ENCODE measurements around the gene RPGR. TPM values are rescaled to one million over a fixed set of nuclear protein-coding genes. Genes with fewer than 3 reads are reported as not detected.

RPGR gene
- total RNA-seq, 1 experiment from 2014 or later: 15.3 TPM

DNA sequence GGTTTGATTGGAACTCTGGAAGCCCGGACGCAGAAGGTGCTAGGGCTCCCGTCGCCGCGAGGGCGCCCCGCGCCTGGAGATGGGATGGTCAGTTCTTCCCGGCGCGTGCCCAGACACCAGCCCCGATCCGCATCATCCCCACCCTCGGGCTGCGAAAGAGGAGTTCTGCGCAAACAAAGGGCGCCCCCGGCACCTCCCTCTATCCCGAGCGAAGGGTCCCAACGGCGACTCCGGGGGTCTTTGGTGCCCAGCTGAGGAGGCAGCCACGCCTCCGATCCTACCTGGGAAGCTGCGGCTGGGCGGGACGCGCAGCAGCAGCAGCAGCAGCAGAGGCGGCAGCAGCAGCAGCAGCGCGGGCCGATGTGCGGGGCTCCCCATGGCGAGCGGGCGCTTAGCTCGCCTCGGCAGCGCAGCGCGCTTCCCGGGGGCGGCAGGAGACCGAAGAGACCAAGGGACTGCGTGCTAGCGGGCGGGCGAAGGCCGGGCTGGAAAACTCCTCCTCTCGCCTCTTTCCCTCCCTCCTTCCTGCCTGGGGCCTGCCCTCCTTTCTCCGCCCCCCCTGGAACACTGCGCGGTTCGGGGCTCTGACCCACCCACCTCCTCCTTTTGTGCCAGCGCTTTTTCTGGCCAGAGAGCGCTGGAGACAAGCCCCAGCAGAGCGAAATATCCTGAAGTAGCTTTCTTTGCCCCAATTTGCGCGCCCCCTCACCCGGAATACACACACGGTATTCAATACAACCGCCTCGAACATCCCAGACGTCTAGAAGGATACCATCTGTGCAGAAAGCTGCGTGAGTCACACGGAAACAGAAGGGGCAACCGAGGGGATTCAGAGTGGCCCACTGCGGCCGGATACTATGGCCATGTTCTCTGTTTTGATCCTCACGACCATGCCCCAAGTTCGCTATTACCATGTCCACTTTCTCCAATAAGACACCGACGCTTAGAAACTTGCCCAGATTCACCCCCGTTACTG lies 106.6 kb downstream of the RPGR start, which contains the start of gene SRPX:
Gene SRPX, minus strand, starts transcription at position 457 of the 976 bp plus-strand sequence. Its CDS starts 79 bp downstream, at position 378.
- in situ Hi-C loops (cut with HindIII; ENCODE audit: low pct_unique_long_range_greater_than_20kb, low sequenced_read_pairs): no loop called here
- DNase-seq (ENCODE audit: low read depth, low spot score): peak; percentile 52

DNA sequence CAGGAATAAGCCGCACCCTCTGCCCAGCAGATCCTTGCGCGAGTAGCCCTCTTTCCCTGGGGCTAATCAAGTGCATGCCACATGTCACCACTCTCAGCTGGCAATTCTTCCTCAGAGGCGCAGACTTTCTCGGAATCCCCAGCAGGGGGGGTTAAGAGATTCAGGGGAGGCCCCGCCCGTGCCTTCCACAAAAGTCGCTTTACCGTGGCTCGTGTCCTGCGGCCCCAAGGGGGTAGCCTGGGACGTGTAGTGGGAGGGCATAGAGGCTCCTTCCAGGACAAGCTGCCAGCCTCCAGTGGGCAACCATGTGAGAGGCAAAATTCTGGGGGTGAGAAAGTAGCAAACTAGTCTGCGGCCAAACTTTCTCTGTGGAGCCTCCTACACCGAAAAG lies 107.3 kb downstream of the RPGR start:
- in situ Hi-C loops (cut with HindIII; ENCODE audit: low pct_unique_long_range_greater_than_20kb, low sequenced_read_pairs): no loop called here

More for the DNA sequence above, 107.3 kb downstream of the RPGR start:
- DNase-seq (ENCODE audit: low read depth, low spot score): peak; percentile 85

Small RNA genes within 50 kb of the gene (small RNA-seq; reads per million reads assigned to genes)
- gene RF00322: 0 reads per million in 2 experiments

Other genes with a start within 250 kb of the RPGR start
- gene SRPX, start 106.6 kb downstream of the RPGR start, total RNA-seq (2014; rRNA removed; shearing (Covaris generic)): 202 and 205 TPM in 2 replicates
- gene OTC, start 25.1 kb upstream of the RPGR start, total RNA-seq (2014; rRNA removed; shearing (Covaris generic)): not detected in 2 replicates
- gene TSPAN7, start 234.0 kb upstream of the RPGR start, total RNA-seq (2014; rRNA removed; shearing (Covaris generic)): 0.74 and 1.1 TPM in 2 replicates

All from SK-MEL-5 (cell line).